Osteoblast (primary cell): ENCODE data around the gene HAUS2. TPM values are rescaled to one million over a fixed set of nuclear protein-coding genes. Genes with fewer than 3 reads are reported as not detected.

Source experiments
- DNase-seq: peaks from one replicate; pipeline ENCODE4 v3.0.0; 2011; ENCODE audit warnings: low spot score, mixed read lengths; ENCODE audit not compliant: insufficient read length; ENCODE audit errors: missing footprints
- H2AFZ ChIP-seq: 2 replicates; pipeline ENCODE4 v1.6.0; 2011; ENCODE audit warnings: mild to moderate bottlenecking, low read length
- H3K27ac ChIP-seq: 2 replicates; pipeline ENCODE4 v1.5.1; 2011; ENCODE audit warnings: mild to moderate bottlenecking, low read depth, low read length, moderate library complexity
- H3K27me3 ChIP-seq: 2 replicates; pipeline ENCODE4 v1.6.0; 2012; ENCODE audit warnings: mild to moderate bottlenecking, control low read depth, inconsistent platforms, low read length, moderate library complexity; ENCODE audit not compliant: insufficient read depth
- H3K36me3 ChIP-seq: 2 replicates; pipeline ENCODE4 v1.5.1; 2011; ENCODE audit warnings: mild to moderate bottlenecking, low read length, control low read depth, moderate library complexity; ENCODE audit not compliant: insufficient read depth
- H3K4me1 ChIP-seq: 2 replicates; pipeline ENCODE4 v1.5.1; 2011; ENCODE audit warnings: mild to moderate bottlenecking, low read length, control low read depth, moderate library complexity; ENCODE audit not compliant: insufficient read depth
- H3K4me2 ChIP-seq: 2 replicates; pipeline ENCODE4 v1.6.0; 2011; ENCODE audit warnings: mild to moderate bottlenecking, low read length; ENCODE audit not compliant: insufficient read depth
- H3K4me3 ChIP-seq: fragments of 200-600 bp; sonication (generic); 3 replicates; pipeline ENCODE4 v1.5.1; 2012; ENCODE audit warnings: mild to moderate bottlenecking, low read length, inconsistent platforms; ENCODE audit not compliant: insufficient read depth
- H3K79me2 ChIP-seq: 2 replicates; pipeline ENCODE4 v1.6.0; 2012; ENCODE audit warnings: mild to moderate bottlenecking, low read length, control low read depth, inconsistent platforms; ENCODE audit not compliant: insufficient read depth
- H3K9me3 ChIP-seq: 2 replicates; pipeline ENCODE4 v1.5.1; 2011; ENCODE audit warnings: low read depth, low read length, control low read depth
- H4K20me1 ChIP-seq: 2 replicates; pipeline ENCODE4 v1.6.0; 2012; ENCODE audit warnings: mild to moderate bottlenecking, low read length, control low read depth; ENCODE audit not compliant: insufficient read depth
- CTCF ChIP-seq: IDR thresholded peaks from 2 replicates; pipeline ENCODE4 v1.5.1; 2011; ENCODE audit warnings: mild to moderate bottlenecking, low read depth, low read length, moderate library complexity; ENCODE audit errors: extremely low read depth
- total RNA-seq: library from RNA; depleted of rRNA; stranded (reverse); fragments of >200 nt; gene quantifications from 2 replicates; pipeline ENCODE4 v1.2.3, GENCODE V29; 2012

HAUS2 gene
- total RNA-seq, 1 donor, result 18.5 TPM

- no peaks in the 10 kb centered on the region for H3K9me3 ChIP-seq
- peak overlapping the region; percentile 74 for H3K4me3 ChIP-seq
- TF ChIP-seq CTCF, result no peak
- H3K4me1 ChIP-seq, result peaks cover 12% of the 10 kb centered on the region
- H3K4me2 ChIP-seq, result peak overlapping the region; percentile 87
- peaks cover 3% of the 10 kb centered on the region for H4K20me1 ChIP-seq
- H2AFZ ChIP-seq, result peak overlapping the region; percentile 86
- H3K27me3 ChIP-seq, result peaks cover 40% of the 10 kb centered on the region
- H3K36me3 ChIP-seq, result no peaks in the 10 kb centered on the region
- H3K79me2 ChIP-seq, result no peaks in the 10 kb centered on the region
- H3K27ac ChIP-seq, result no peak overlapping the region
- no peak for DNase-seq
Observed at GRCh38 chr15:42576040-42576594, 27.5 kb downstream of the HAUS2 start.

- Histone ChIP-seq H4K20me1 (peaks cover 3% of the 10 kb centered on the region), H3K27ac (no peak overlapping the region), H3K9me3 (no peaks in the 10 kb centered on the region), H3K79me2 (no peaks in the 10 kb centered on the region), H3K27me3 (peaks cover 43% of the 10 kb centered on the region), H3K36me3 (no peaks in the 10 kb centered on the region), H3K4me2 (no peak overlapping the region), H2AFZ (no peak overlapping the region), H3K4me1 (peaks cover 16% of the 10 kb centered on the region), H3K4me3 (no peak overlapping the region)
- no peak for DNase-seq
- no peak for TF ChIP-seq CTCF
Observed at GRCh38 chr15:42576776-42577175, 28.1 kb downstream of the HAUS2 start.

- Histone ChIP-seq H3K27ac (no peak overlapping the region), H4K20me1 (peaks cover 3% of the 10 kb centered on the region), H3K9me3 (no peaks in the 10 kb centered on the region), H3K79me2 (no peaks in the 10 kb centered on the region), H3K27me3 (peaks cover 43% of the 10 kb centered on the region), H2AFZ (no peak overlapping the region), H3K4me2 (peak overlapping the region; percentile 75), H3K4me3 (peak overlapping the region; percentile 46), H3K4me1 (peaks cover 17% of the 10 kb centered on the region), H3K36me3 (no peaks in the 10 kb centered on the region)
- peak; percentile 86 for DNase-seq
- no peak for TF ChIP-seq CTCF
Observed at GRCh38 chr15:42577514-42578031, 28.9 kb downstream of the HAUS2 start.

- Histone ChIP-seq H3K4me3 (no peak overlapping the region), H4K20me1 (peaks cover 3% of the 10 kb centered on the region), H3K79me2 (no peaks in the 10 kb centered on the region), H3K9me3 (no peaks in the 10 kb centered on the region), H2AFZ (no peak overlapping the region), H3K4me2 (no peak overlapping the region), H3K27ac (no peak overlapping the region), H3K4me1 (peaks cover 17% of the 10 kb centered on the region), H3K27me3 (peaks cover 43% of the 10 kb centered on the region), H3K36me3 (no peaks in the 10 kb centered on the region)
- TF ChIP-seq CTCF, result no peak
- DNase-seq, result no peak
Observed at GRCh38 chr15:42578984-42579537, 30.4 kb downstream of the HAUS2 start.
